Uterine smooth muscle cell (primary cell): Measurements from ENCODE around the gene PRR20G. TPM values are rescaled to one million over a fixed set of nuclear protein-coding genes. Genes with fewer than 3 reads are reported as not detected.

Experiments
- total RNA-seq: library from RNA; depleted of rRNA; stranded (reverse); fragments of >200 nt; gene quantifications from 2 replicates; pipeline ENCODE4 v1.2.3, GENCODE V29; 2014

PRR20G gene
- not detected in 2 replicates for total RNA-seq

DNA sequence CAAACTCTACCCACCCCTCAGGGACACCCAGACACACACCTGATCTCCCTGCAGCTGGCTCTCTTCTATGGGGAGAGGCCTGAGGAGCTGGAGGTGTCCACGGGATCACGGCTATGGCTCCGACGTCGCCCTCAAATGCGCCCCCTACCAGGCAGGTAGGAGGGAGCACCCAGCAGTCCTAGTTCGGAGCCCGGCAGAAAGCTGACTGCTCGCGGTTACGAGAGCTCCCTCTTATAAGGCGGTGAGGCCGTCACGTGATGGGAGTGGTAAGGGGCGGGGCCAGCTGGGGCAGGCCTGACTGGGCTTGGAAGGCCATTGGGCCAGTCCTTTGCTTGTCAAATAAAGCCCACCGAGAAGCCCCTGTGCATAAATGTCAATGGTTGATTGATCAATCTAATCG lies at the start of gene PRR20G:
Gene PRR20G, minus strand, starts transcription at position 207 of the 400 bp plus-strand sequence. CDS start 681 bp downstream, outside the sequence.

Other genes with a start within 250 kb of the PRR20G start
- not detected in 2 replicates for gene PRR23E, start 94.9 kb downstream of the PRR20G start, total RNA-seq